Measurements from ENCODE around the gene ISX. TPM values are rescaled to one million over a fixed set of nuclear protein-coding genes. Genes with fewer than 3 reads are reported as not detected.

Gene ISX
- total RNA-seq, 1 donor from 2014 or later = not detected

DNA sequence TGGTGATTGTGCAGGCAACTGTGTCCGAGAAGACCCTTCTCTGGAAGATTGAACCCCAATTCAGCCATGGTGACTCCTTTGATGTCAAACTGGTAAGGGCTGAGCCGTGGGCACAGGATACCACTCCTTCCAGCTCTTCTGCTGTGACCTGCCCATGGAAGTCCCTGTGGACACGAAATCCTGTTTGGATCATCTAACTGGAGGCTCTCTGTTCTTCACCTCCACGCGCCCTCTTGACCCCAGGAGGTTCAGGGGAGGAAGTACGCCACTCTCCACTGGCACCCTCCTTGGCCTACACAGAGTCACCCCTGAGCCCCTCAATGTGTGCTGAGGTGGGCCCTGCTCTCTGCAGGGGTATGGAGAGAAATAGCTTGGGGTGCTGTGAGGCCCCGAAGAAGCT, 810 bp downstream of the ISX start:
- H3K4me1 ChIP-seq = no peaks in the 10 kb centered on the region
- TF ChIP-seq, protein P1, sequence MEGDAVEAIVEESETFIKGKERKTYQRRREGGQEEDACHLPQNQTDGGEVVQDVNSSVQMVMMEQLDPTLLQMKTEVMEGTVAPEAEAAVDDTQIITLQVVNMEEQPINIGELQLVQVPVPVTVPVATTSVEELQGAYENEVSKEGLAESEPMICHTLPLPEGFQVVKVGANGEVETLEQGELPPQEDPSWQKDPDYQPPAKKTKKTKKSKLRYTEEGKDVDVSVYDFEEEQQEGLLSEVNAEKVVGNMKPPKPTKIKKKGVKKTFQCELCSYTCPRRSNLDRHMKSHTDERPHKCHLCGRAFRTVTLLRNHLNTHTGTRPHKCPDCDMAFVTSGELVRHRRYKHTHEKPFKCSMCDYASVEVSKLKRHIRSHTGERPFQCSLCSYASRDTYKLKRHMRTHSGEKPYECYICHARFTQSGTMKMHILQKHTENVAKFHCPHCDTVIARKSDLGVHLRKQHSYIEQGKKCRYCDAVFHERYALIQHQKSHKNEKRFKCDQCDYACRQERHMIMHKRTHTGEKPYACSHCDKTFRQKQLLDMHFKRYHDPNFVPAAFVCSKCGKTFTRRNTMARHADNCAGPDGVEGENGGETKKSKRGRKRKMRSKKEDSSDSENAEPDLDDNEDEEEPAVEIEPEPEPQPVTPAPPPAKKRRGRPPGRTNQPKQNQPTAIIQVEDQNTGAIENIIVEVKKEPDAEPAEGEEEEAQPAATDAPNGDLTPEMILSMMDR (IDR thresholded peaks at IDR 0.05) = no peak
- H3K36me3 ChIP-seq = no peaks in the 10 kb centered on the region
- ATAC-seq (no peak), DNase-seq (no peak)
- no peak overlapping the region for H3K4me3 ChIP-seq
- H3K9me3 ChIP-seq = no peaks in the 10 kb centered on the region
- intact Hi-C loops (cut with DNase I) = no loop called here
- H3K27ac ChIP-seq = no peak overlapping the region
- no peaks in the 10 kb centered on the region for H3K27me3 ChIP-seq (ENCODE audit: low read depth)

DNA sequence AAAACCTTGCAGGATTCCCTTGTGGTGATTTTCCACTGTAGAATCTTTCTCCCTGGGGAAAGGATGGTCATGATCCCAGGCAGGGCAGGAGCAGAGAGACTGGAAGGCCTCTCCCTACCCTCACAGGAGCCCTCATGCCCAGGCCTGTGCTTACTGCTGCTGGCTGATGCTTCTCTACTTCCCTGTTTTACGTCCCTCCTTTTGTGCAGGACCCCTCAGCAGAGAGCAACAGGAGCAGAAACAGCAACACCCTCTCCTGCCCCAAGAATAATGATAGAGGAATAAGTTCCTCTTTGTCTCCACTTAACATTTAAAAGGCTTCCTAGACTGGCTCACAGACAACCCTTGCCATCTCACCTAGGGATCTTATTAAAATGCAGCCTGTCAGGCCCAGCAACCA, 3.6 kb downstream of the ISX start:
- Histone ChIP-seq H3K9me3 (no peaks in the 10 kb centered on the region), H3K36me3 (no peaks in the 10 kb centered on the region), H3K27ac (no peak overlapping the region), H3K27me3 (ENCODE audit: low read depth) (no peaks in the 10 kb centered on the region), H3K4me1 (no peaks in the 10 kb centered on the region), H3K4me3 (no peak overlapping the region)
- intact Hi-C loops (cut with DNase I) = no loop called here
- TF ChIP-seq, protein P1 (IDR thresholded peaks at IDR 0.05) = no peak
- DNase-seq (no peak), ATAC-seq (no peak)

DNA sequence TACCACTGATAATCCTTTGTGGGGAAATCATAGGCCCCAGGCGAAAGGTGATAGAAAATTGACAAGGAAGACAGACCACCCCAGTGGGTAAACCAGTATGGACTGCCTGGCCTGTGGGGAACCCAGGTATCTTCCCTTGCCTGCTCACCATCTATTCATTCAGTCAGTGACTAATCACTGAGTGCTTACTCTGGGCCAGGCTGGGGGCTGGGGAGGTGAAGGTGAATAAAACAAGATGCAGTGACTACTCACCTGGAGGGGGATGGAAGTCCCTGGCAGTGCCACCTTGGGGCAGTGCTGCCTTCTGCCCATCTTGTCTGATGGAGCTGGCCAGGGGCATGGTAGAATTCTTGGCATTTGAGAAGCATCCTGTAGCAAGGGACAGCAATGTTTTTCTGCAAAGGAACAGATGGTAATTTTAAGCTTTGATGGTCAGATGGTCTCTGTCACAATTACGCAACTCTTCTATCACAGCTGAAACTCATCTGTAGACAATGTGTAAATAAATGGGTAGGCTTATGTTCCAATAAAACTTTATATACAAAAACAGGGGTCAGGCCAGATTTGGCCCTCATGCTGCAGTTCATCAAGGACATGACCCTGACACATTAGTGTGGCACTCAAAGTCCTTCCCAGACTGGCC, 4.6 kb downstream of the ISX start:
- DNase-seq = no peak
- Histone ChIP-seq H3K27ac (no peak overlapping the region), H3K4me3 (no peak overlapping the region), H3K4me1 (no peaks in the 10 kb centered on the region), H3K36me3 (no peaks in the 10 kb centered on the region), H3K9me3 (no peaks in the 10 kb centered on the region), H3K27me3 (ENCODE audit: low read depth) (no peaks in the 10 kb centered on the region)
- no peak for ATAC-seq
- TF ChIP-seq, protein P1 (IDR thresholded peaks at IDR 0.05) = no peak
- intact Hi-C loops (cut with DNase I) = no loop called here

DNA sequence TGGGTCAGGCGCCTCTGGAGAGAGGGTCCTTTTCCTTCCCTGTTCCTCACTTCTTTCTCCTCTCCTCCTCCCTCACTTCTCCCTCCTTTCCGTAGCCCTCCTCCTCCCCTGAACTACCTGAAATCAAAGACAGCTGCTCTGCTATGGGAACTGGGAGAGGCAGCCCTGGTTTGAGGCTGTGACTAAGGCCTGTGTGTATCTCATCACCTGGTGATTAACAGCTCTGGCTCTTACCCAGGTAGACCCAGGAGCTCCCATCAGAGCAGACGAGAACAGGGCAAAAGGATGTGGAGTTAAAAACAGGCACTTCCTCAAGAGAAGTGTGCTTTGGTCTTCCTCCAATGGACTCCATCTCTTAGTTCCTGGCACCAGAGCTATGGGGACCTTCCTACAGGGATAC, 5.8 kb downstream of the ISX start:
- intact Hi-C loops (cut with DNase I) = no loop called here
- Histone ChIP-seq H3K36me3 (no peaks in the 10 kb centered on the region), H3K4me1 (no peaks in the 10 kb centered on the region), H3K27me3 (ENCODE audit: low read depth) (peaks cover 6% of the 10 kb centered on the region), H3K4me3 (no peak overlapping the region), H3K9me3 (no peaks in the 10 kb centered on the region), H3K27ac (no peak overlapping the region)
- no peak for ATAC-seq
- TF ChIP-seq, protein P1 (IDR thresholded peaks at IDR 0.05) = no peak
- DNase-seq = no peak

DNA sequence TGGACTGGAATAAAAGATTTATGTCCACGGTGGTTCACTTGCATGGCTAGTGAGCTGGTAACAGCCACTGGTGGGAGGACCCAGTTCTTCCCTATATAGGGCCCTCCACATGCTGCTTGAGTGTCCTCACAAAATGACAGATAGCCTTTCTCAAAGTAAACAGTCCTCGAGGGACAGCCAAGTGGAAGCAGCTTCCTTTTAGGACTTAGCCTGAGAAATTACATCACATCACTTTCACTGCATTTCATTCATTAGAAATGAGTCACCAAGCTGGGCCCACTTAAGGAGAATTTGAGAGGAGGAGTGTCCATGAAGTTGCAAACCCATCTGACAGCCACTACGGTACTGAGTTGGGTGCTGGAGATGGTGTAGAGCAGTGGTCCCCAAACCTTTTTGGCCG, 7.0 kb downstream of the ISX start:
- intact Hi-C loops (cut with DNase I) = no loop called here
- H3K27me3 ChIP-seq (ENCODE audit: low read depth) = peaks cover 6% of the 10 kb centered on the region
- ATAC-seq = peak in 1 of 2 donors; percentile 11

More for the DNA sequence above, 7.0 kb downstream of the ISX start:
- TF ChIP-seq, protein P1 (IDR thresholded peaks at IDR 0.05) = no peak
- DNase-seq = no peak
- H3K4me1 ChIP-seq = no peaks in the 10 kb centered on the region
- no peaks in the 10 kb centered on the region for H3K9me3 ChIP-seq
- H3K27ac ChIP-seq = no peak overlapping the region
- no peak overlapping the region for H3K4me3 ChIP-seq
- no peaks in the 10 kb centered on the region for H3K36me3 ChIP-seq

Data from lower lobe of right lung (tissue), 2 donors.